H9 (cell line): Measurements from ENCODE around the gene CHCHD3. TPM values are rescaled to one million over a fixed set of nuclear protein-coding genes. Genes with fewer than 3 reads are reported as not detected.

ENCODE experiments used
- DNase-seq: peaks from one replicate; pipeline ENCODE4 v3.0.0-alpha.2; 2017
- H2AFZ ChIP-seq: one replicate; pipeline ENCODE4 v1.6.1; 2013; ENCODE audit warnings: mild to moderate bottlenecking, low read length, control low read depth, moderate library complexity
- H2AK5ac ChIP-seq: 2 replicates; pipeline ENCODE4 v1.6.1; 2013; ENCODE audit warnings: low read length, control low read depth, mixed read lengths; ENCODE audit not compliant: insufficient read length
- H2BK120ac ChIP-seq: one replicate; pipeline ENCODE4 v1.6.1; 2013; ENCODE audit warnings: low read depth, mild to moderate bottlenecking, low read length, control low read depth, inconsistent platforms; ENCODE audit not compliant: poor library complexity, severe bottlenecking
- H2BK12ac ChIP-seq: 2 replicates; pipeline ENCODE4 v1.6.1; 2013; ENCODE audit warnings: low read length, control low read depth, mixed read lengths, low read depth; ENCODE audit not compliant: insufficient read length
- H2BK15ac ChIP-seq: 2 replicates; pipeline ENCODE4 v1.6.1; 2013; ENCODE audit warnings: low read depth, low read length, control low read depth
- H2BK20ac ChIP-seq: one replicate; pipeline ENCODE4 v1.6.1; 2013; ENCODE audit warnings: low read depth, mild to moderate bottlenecking, low read length, control low read depth, inconsistent platforms; ENCODE audit not compliant: poor library complexity, severe bottlenecking
- H2BK5ac ChIP-seq: 2 replicates; pipeline ENCODE4 v1.6.1; 2013; ENCODE audit warnings: low read length, control low read depth, mixed read lengths; ENCODE audit not compliant: insufficient read length
- H3K14ac ChIP-seq: 2 replicates; pipeline ENCODE4 v1.6.1; 2013; ENCODE audit warnings: low read length, control low read depth; ENCODE audit not compliant: insufficient read depth
- H3K18ac ChIP-seq: 2 replicates; pipeline ENCODE4 v1.6.1; 2013; ENCODE audit warnings: low read depth, mild to moderate bottlenecking, mixed read lengths, low read length, control low read depth; ENCODE audit not compliant: insufficient read length
- H3K23ac ChIP-seq: 2 replicates; pipeline ENCODE4 v1.6.1; 2013; ENCODE audit warnings: low read length, control low read depth, mixed read lengths, low read depth; ENCODE audit not compliant: insufficient read length
- H3K23me2 ChIP-seq: 2 replicates; pipeline ENCODE4 v1.6.1; 2013; ENCODE audit warnings: low read depth, mild to moderate bottlenecking, mixed read lengths, low read length, control low read depth; ENCODE audit not compliant: insufficient read length, poor library complexity, severe bottlenecking
- H3K27ac ChIP-seq: 2 replicates; pipeline ENCODE4 v1.5.1; 2013; ENCODE audit warnings: low read length, control low read depth, mixed read lengths, low read depth; ENCODE audit not compliant: insufficient read length
- H3K27me3 ChIP-seq: 2 replicates; pipeline ENCODE4 v1.6.1; 2013; ENCODE audit warnings: low read length, control low read depth, inconsistent platforms; ENCODE audit not compliant: insufficient read depth
- H3K4ac ChIP-seq: 2 replicates; pipeline ENCODE4 v1.6.1; 2013; ENCODE audit warnings: low read depth, mild to moderate bottlenecking, control low read depth, inconsistent platforms, low read length, moderate library complexity
- H3K4me1 ChIP-seq: 2 replicates; pipeline ENCODE4 v1.6.1; 2013; ENCODE audit warnings: low read length, control low read depth, inconsistent platforms; ENCODE audit not compliant: insufficient read depth
- H3K4me2 ChIP-seq: 2 replicates; pipeline ENCODE4 v1.6.1; 2013; ENCODE audit warnings: low read length, control low read depth, mixed read lengths; ENCODE audit not compliant: insufficient read length, insufficient read depth
- H3K56ac ChIP-seq: 2 replicates; pipeline ENCODE4 v1.6.1; 2013; ENCODE audit warnings: low read depth, mild to moderate bottlenecking, mixed read lengths, low read length, control low read depth; ENCODE audit not compliant: insufficient read length
- H3K79me1 ChIP-seq: 2 replicates; pipeline ENCODE4 v1.6.1; 2013; ENCODE audit warnings: low read depth, mild to moderate bottlenecking, moderate library complexity, low read length, control low read depth, inconsistent platforms; ENCODE audit not compliant: insufficient read depth, poor library complexity, severe bottlenecking
- H3K79me2 ChIP-seq: 2 replicates; pipeline ENCODE4 v1.6.1; 2013; ENCODE audit warnings: low read length, control low read depth, inconsistent platforms; ENCODE audit not compliant: insufficient read depth
- H3K9ac ChIP-seq: 2 replicates; pipeline ENCODE4 v1.6.1; 2013; ENCODE audit warnings: low read length, control low read depth, mixed read lengths; ENCODE audit not compliant: insufficient read length; ENCODE audit errors: extremely low read depth
- H3K9me3 ChIP-seq: one replicate; pipeline ENCODE4 v1.6.1; 2013; ENCODE audit warnings: low read depth, low read length, inconsistent platforms; ENCODE audit not compliant: control insufficient read depth
- H3T11ph ChIP-seq: one replicate; pipeline ENCODE4 v1.6.1; 2013; ENCODE audit warnings: mild to moderate bottlenecking, low read length, control low read depth, inconsistent platforms
- H4K20me1 ChIP-seq: one replicate; pipeline ENCODE4 v1.6.1; 2013; ENCODE audit not compliant: control insufficient read depth, insufficient read length, insufficient read depth
- H4K5ac ChIP-seq: 2 replicates; pipeline ENCODE4 v1.6.1; 2013; ENCODE audit warnings: low read depth, mild to moderate bottlenecking, mixed read lengths, low read length, control low read depth; ENCODE audit not compliant: insufficient read length
- H4K8ac ChIP-seq: replicated peaks from 2 replicates; pipeline ENCODE4 v1.6.1; 2013; ENCODE audit warnings: low read length, control low read depth, mixed read lengths, low read depth; ENCODE audit not compliant: insufficient read length
- H4K91ac ChIP-seq: 2 replicates; pipeline ENCODE4 v1.6.1; 2013; ENCODE audit warnings: low read depth, mild to moderate bottlenecking, moderate library complexity, mixed read lengths, low read length, control low read depth; ENCODE audit not compliant: insufficient read length
- H3K27ac Mint-ChIP-seq, 3 experiments: 2 replicates in 2 of 3; 3 replicates in 1 of 3; pipeline ENCODE4 v1.8.0; 2020 to 2021; ENCODE audit warnings: mixed read lengths in 3 of 3, mild to moderate bottlenecking in 1 of 3, moderate library complexity in 1 of 3
- H3K27me3 Mint-ChIP-seq: 2 replicates; pipeline ENCODE4 v1.8.0; 2021; ENCODE audit warnings: low read depth, mild to moderate bottlenecking, moderate library complexity, mixed read lengths
- H3K36me3 Mint-ChIP-seq, 3 experiments: 2 replicates in 2 of 3; 3 replicates in 1 of 3; pipeline ENCODE4 v1.8.0; 2020 to 2021; ENCODE audit warnings: low read depth in 3 of 3, mixed read lengths in 3 of 3; ENCODE audit not compliant: insufficient read depth in 1 of 3
- H3K4me1 Mint-ChIP-seq, 2 experiments: 2 replicates each; pipeline ENCODE4 v1.8.0; 2020; ENCODE audit warnings: mixed read lengths in 2 of 2
- H3K4me3 Mint-ChIP-seq, 2 experiments: 2 replicates in 1 of 2; 3 replicates in 1 of 2; pipeline ENCODE4 v1.8.0; 2020 to 2021; ENCODE audit warnings: mild to moderate bottlenecking in 2 of 2, mixed read lengths in 2 of 2, moderate library complexity in 1 of 2
- H3K9me3 Mint-ChIP-seq, 2 experiments: 2 replicates in 1 of 2; 3 replicates in 1 of 2; pipeline ENCODE4 v1.8.0; 2020; ENCODE audit warnings: mild to moderate bottlenecking in 2 of 2, mixed read lengths in 2 of 2, moderate library complexity in 1 of 2
- WGBS: extraction: QIAGEN DNeasy Blood & Tissue Kit; methylation state at CpG from one replicate; pipeline ENCODE4 v1.1.7; 2013; ENCODE audit warnings: missing lambda C conversion rate, low lambda C conversion rate, mixed read lengths; ENCODE audit not compliant: insufficient read length; ENCODE audit errors: extremely low coverage; 5-methylcytosine and 5-hydroxymethylcytosine counted together
- total RNA-seq: library from RNA; stranded (reverse); gene quantifications from 2 replicates; pipeline ENCODE4 v1.2.1, GENCODE V29; 2021
- TF ChIP-seq, protein P1 (sequence below): fragments of 200-600 bp; sonication (generic); conservative IDR thresholded peaks from 3 replicates; pipeline ENCODE4 v1.8.0; 2021; ENCODE audit warnings: antibody characterized with exemption, mild to moderate bottlenecking

The CHCHD3 gene
- total RNA-seq, 1 experiment from 2014 or later: 104 TPM

DNA sequence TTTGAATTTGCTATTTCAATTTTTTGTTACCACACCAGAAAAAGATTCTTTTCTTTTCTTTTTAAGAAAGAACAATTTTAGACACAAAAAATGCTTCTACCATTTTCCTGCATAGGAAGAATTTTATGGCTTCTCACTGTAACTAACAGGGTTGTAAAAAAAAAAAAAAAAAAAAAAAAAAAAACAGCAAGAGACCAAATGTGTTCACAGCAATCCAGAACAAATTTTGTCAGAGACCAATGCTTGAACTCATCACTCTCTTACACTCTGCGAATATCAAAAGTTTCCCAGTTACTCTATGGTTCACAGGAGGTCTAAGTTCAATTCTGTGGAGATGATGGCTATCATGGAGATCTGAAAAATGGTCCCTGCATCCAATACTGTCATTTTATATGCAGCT lies 84.4 kb downstream of the CHCHD3 start:
- Histone ChIP-seq H2AFZ (no peak overlapping the region), H3K4ac (no peak overlapping the region), H3K18ac (no peak overlapping the region), H3K4me2 (no peak overlapping the region), H3K27me3 (no peaks in the 10 kb centered on the region), H2BK120ac (no peak overlapping the region), H2AK5ac (no peak overlapping the region), H4K8ac (no peak overlapping the region), H2BK5ac (no peak overlapping the region), H2BK12ac (no peak overlapping the region), H2BK20ac (no peak overlapping the region), H3K9ac (no peak overlapping the region), H3K79me2 (peaks cover 14% of the 10 kb centered on the region; the same call in 1 of the 2 replicates), H3K14ac (no peak overlapping the region), H3K9me3 (no peaks in the 10 kb centered on the region), H4K20me1 (no peaks in the 10 kb centered on the region), H2BK15ac (no peak overlapping the region), H3K79me1 (peaks cover 15% of the 10 kb centered on the region), H3K27ac (no peak overlapping the region), H4K91ac (no peak overlapping the region), H3T11ph (no peak overlapping the region), H3K23me2 (no peaks in the 10 kb centered on the region), H4K5ac (no peak overlapping the region), H3K4me1 (peaks cover 2% of the 10 kb centered on the region; the same call in 1 of the 2 replicates), H3K23ac (no peak overlapping the region), H3K56ac (no peak overlapping the region)
- no peaks in the 10 kb centered on the region for H3K9me3 Mint-ChIP-seq
- H3K4me1 Mint-ChIP-seq: peaks cover 60 to 70% of the 10 kb centered on the region in 2 experiments
- H3K4me3 Mint-ChIP-seq: no peak overlapping the region
- no CpG with 5 or more reads among the region's 1 CpG for WGBS
- no peak for DNase-seq
- H3K27ac Mint-ChIP-seq: no peak overlapping the region
- TF ChIP-seq, protein P1, sequence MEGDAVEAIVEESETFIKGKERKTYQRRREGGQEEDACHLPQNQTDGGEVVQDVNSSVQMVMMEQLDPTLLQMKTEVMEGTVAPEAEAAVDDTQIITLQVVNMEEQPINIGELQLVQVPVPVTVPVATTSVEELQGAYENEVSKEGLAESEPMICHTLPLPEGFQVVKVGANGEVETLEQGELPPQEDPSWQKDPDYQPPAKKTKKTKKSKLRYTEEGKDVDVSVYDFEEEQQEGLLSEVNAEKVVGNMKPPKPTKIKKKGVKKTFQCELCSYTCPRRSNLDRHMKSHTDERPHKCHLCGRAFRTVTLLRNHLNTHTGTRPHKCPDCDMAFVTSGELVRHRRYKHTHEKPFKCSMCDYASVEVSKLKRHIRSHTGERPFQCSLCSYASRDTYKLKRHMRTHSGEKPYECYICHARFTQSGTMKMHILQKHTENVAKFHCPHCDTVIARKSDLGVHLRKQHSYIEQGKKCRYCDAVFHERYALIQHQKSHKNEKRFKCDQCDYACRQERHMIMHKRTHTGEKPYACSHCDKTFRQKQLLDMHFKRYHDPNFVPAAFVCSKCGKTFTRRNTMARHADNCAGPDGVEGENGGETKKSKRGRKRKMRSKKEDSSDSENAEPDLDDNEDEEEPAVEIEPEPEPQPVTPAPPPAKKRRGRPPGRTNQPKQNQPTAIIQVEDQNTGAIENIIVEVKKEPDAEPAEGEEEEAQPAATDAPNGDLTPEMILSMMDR: no peak
- H3K27me3 Mint-ChIP-seq: no peaks in the 10 kb centered on the region
- H3K36me3 Mint-ChIP-seq: no peaks in the 10 kb centered on the region
